HUES48 (cell line): ENCODE measurements around the gene VPS37D.
A peak's percentile ranks its signal among the peaks of the same experiment; 100 is the strongest.
"Not testable (repeated sequence)": the region's sequence is repeated elsewhere in the genome, so short reads cannot be mapped to it uniquely, and the experiment has no call there.

Source experiments
- H3K27ac ChIP-seq: one replicate; pipeline ENCODE4 v1.7.0; 2013; ENCODE audit warnings: low read depth, low read length, inconsistent platforms
- H3K27me3 ChIP-seq: 2 replicates; pipeline ENCODE4 v1.6.1; 2013; ENCODE audit warnings: mild to moderate bottlenecking, low read length; ENCODE audit not compliant: control insufficient read depth, insufficient read depth
- H3K36me3 ChIP-seq: 2 replicates; pipeline ENCODE4 v1.6.1; 2013; ENCODE audit warnings: low read length; ENCODE audit not compliant: control insufficient read depth, insufficient read depth
- H3K4me1 ChIP-seq: 2 replicates; pipeline ENCODE4 v1.6.1; 2013; ENCODE audit warnings: mild to moderate bottlenecking, low read length; ENCODE audit not compliant: control insufficient read depth, insufficient read depth
- H3K4me3 ChIP-seq: 2 replicates; pipeline ENCODE4 v1.5.1; 2013; ENCODE audit warnings: mild to moderate bottlenecking, low read depth, low read length
- H3K9ac ChIP-seq: 2 replicates; pipeline ENCODE4 v1.6.1; 2013; ENCODE audit warnings: mild to moderate bottlenecking, low read depth, low read length, moderate library complexity
- H3K9me3 ChIP-seq: 2 replicates; pipeline ENCODE4 v1.6.1; 2013; ENCODE audit warnings: low read length; ENCODE audit not compliant: control insufficient read depth, insufficient read depth

Gene VPS37D

DNA sequence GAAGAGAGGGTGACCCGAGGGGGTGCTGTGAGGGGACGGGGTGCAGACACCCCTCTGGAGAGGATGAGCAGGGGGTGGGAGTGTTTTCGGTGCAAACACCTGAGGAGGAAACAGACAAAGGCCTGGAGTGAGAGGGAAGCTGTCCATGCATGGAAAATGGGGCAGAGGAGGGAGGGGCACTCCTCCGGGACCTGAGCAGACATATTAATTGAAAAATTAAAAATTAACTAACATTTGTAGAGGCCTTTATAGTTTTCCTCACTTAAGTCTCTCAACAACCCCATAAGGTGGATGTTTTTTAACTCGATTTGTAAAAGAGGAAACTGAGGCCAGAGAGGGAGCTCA lies 1.2 kb downstream of the VPS37D start:
- no peaks in the 10 kb centered on the region for H3K36me3 ChIP-seq
- no peak overlapping the region for H3K27ac ChIP-seq
- H3K9me3 ChIP-seq, result no peaks in the 10 kb centered on the region
- peaks cover 4% of the 10 kb centered on the region; the same call in 1 of the 2 replicates for H3K27me3 ChIP-seq
- peaks cover 4% of the 10 kb centered on the region; the same call in 1 of the 2 replicates for H3K4me1 ChIP-seq
- H3K9ac ChIP-seq, result no peak overlapping the region
- H3K4me3 ChIP-seq, result peak overlapping the region; percentile 60; the same call in 1 of the 2 replicates

DNA sequence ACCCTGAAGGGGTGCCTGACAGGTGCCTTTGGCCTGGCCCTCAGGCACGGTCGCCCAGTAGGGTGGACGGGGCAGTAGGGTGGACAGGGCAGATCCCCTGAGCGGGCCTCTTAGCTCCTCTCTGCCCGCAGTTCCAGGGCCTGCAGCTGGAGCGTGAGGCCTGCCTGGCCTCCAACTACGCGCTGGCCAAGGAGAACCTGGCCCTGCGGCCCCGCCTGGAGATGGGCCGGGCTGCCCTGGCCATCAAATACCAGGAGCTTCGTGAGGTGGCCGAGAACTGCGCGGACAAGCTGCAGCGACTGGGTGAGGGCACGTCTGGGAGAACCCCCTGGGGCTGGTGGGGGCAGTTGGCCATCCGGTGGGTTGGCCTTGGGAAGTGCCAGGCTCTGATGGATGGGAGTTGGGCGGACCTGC lies 1.7 kb downstream of the VPS37D start:
- Histone ChIP-seq H3K4me3 (no peak overlapping the region), H3K9ac (no peak overlapping the region)

GRCh38 chr7:73669858-73670385 lies 2.3 kb downstream of the VPS37D start:
- Histone ChIP-seq H3K27me3 (peaks cover 4% of the 10 kb centered on the region; the same call in 1 of the 2 replicates), H3K27ac (no peak overlapping the region), H3K4me1 (peaks cover 4% of the 10 kb centered on the region; the same call in 1 of the 2 replicates), H3K9ac (no peak overlapping the region), H3K4me3 (no peak overlapping the region), H3K9me3 (no peaks in the 10 kb centered on the region), H3K36me3 (no peaks in the 10 kb centered on the region)

More for the DNA sequence above, 1.7 kb downstream of the VPS37D start:
- Histone ChIP-seq H3K36me3 (no peaks in the 10 kb centered on the region), H3K9me3 (no peaks in the 10 kb centered on the region), H3K4me1 (peaks cover 4% of the 10 kb centered on the region; the same call in 1 of the 2 replicates), H3K27me3 (peaks cover 4% of the 10 kb centered on the region; the same call in 1 of the 2 replicates), H3K27ac (no peak overlapping the region)

DNA sequence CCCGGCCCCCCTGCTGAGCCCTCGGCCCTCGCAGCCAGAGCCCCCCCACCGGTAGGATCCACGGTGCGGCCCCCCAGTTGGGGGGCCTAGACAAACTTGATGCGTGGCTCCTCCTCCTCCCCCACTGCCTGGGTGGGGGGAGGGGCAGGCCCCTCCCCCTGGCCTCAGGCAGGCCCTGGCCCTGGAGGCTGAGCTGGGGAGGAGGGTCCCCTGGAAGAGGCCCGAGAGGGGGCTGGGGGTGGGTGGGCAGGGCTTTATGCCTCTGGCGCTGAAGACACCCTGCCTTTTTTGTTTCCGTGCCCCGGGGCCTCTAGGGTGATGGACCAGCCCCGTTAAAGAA lies 3.7 kb downstream of the VPS37D start:
- Histone ChIP-seq H3K4me1 (peaks cover 4% of the 10 kb centered on the region; the same call in 1 of the 2 replicates), H3K36me3 (no peaks in the 10 kb centered on the region), H3K4me3 (no peak overlapping the region), H3K27me3 (peaks cover 4% of the 10 kb centered on the region; the same call in 1 of the 2 replicates), H3K9me3 (no peaks in the 10 kb centered on the region), H3K9ac (no peak overlapping the region), H3K27ac (no peak overlapping the region)

- H3K36me3 ChIP-seq, result no peaks in the 10 kb centered on the region
- H3K4me3 ChIP-seq, result no peak overlapping the region
- peaks cover 4% of the 10 kb centered on the region; the same call in 1 of the 2 replicates for H3K4me1 ChIP-seq
- H3K9me3 ChIP-seq, result no peaks in the 10 kb centered on the region
- no peak overlapping the region for H3K9ac ChIP-seq
- peaks cover 4% of the 10 kb centered on the region; the same call in 1 of the 2 replicates for H3K27me3 ChIP-seq
- no peak overlapping the region for H3K27ac ChIP-seq
These were observed 4.3 kb downstream of the VPS37D start for GRCh38 chr7:73671857-73672445.

DNA sequence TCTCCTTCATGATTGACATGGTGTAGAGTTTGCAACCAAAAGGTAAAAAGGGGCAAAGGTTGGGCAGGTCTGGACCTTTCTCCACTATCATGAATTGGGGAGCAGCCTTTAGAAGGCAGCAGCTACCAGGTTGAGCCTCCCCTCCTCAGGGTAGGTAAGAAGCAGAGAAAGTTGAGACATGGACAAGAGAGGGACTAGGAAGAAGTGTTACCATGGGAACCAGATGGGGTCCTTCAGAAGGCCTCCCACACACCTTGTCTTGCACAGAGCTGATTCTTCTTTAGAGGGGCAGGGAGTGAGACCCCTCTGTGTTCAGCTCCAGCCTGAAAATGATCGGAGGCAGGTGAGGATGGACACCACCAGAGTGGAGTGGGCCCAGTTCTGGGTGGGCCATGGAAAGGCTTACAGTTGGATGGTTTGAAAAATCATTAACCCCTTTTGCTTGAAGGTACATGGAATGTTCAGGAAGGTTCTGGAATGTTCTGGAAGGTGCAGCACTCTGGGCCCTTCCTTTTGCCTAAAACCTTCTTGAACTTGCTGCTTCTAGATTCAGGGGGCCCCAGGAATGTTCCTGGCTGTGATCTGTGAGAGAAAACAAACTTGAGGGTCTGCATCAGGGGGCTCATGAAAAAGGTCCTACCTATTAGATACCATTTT lies 7.0 kb downstream of the VPS37D start:
- no peaks in the 10 kb centered on the region for H3K9me3 ChIP-seq
- no peak overlapping the region for H3K9ac ChIP-seq
- H3K4me3 ChIP-seq, result no peak overlapping the region
- H3K27me3 ChIP-seq, result no peaks in the 10 kb centered on the region
- peaks cover 4% of the 10 kb centered on the region; the same call in 1 of the 2 replicates for H3K4me1 ChIP-seq
- H3K27ac ChIP-seq, result no peak overlapping the region
- H3K36me3 ChIP-seq, result peaks cover 11% of the 10 kb centered on the region; the same call in 1 of the 2 replicates

DNA sequence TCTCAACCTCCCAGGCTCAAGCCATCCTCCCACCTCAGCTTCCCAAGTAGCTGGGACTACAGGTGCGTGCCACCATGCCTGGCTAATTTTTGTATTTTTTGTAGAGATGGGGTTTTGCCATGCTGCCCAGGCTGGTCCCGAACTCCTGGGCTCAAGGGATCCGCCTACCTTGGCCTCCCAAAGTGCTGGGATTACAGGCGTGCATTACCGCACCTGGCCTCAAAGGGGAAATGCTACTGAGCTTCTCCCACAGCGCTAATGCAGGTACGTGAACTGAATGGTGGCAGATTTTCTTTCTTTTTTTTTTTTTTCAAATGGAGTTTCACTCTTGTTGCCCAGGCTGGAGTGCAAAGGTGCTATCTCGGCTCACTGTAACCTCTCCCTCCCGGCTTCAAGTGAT lies 8.4 kb downstream of the VPS37D start:
- H3K9ac ChIP-seq, H3K9me3 ChIP-seq, H3K4me1 ChIP-seq, H3K4me3 ChIP-seq, H3K27me3 ChIP-seq, H3K27ac ChIP-seq: not testable (repeated sequence)
- peaks cover 15% of the 10 kb centered on the region; the same call in 1 of the 2 replicates for H3K36me3 ChIP-seq

DNA sequence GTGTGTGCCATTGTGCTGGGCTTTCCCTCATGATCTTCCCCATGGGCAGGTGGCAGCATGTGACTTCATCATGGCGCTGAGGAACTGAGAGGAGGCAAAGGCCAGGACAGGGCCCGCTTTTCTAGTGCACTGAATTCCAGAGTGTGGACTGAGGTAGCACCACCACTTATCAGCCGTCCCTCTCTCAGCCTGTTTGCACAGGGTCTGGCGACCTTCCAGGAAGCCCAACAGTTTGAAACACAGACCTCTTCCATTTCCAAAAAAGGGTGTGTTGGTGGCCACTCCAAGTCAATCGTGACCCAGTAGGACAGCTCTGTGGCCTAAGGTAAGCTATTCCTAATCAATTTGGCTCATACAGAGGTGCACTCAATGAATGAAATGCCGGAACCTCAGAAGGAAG lies 11.2 kb downstream of the VPS37D start:
- no peak overlapping the region for H3K9ac ChIP-seq
- H3K27me3 ChIP-seq, result no peaks in the 10 kb centered on the region
- H3K4me1 ChIP-seq, result peaks cover 6% of the 10 kb centered on the region; the same call in 1 of the 2 replicates
- no peak overlapping the region for H3K4me3 ChIP-seq
- H3K9me3 ChIP-seq, result no peaks in the 10 kb centered on the region
- H3K36me3 ChIP-seq, result peaks cover 15% of the 10 kb centered on the region; the same call in 1 of the 2 replicates
- H3K27ac ChIP-seq, result no peak overlapping the region

GRCh38 chr7:73679709-73680108 lies 12.1 kb downstream of the VPS37D start:
- no peaks in the 10 kb centered on the region for H3K27me3 ChIP-seq
- no peak overlapping the region for H3K4me3 ChIP-seq
- H3K36me3 ChIP-seq, result peaks cover 15% of the 10 kb centered on the region; the same call in 1 of the 2 replicates
- no peak overlapping the region for H3K27ac ChIP-seq
- H3K9ac ChIP-seq, result no peak overlapping the region
- H3K4me1 ChIP-seq, result peaks cover 6% of the 10 kb centered on the region; the same call in 1 of the 2 replicates
- H3K9me3 ChIP-seq, result no peaks in the 10 kb centered on the region

- no peak overlapping the region for H3K9ac ChIP-seq
- H3K9me3 ChIP-seq, result no peaks in the 10 kb centered on the region
- no peaks in the 10 kb centered on the region for H3K27me3 ChIP-seq
- no peak overlapping the region for H3K4me3 ChIP-seq
- peaks cover 15% of the 10 kb centered on the region; the same call in 1 of the 2 replicates for H3K36me3 ChIP-seq
- peaks cover 6% of the 10 kb centered on the region; the same call in 1 of the 2 replicates for H3K4me1 ChIP-seq
- H3K27ac ChIP-seq, result no peak overlapping the region
These were observed 12.9 kb downstream of the VPS37D start for GRCh38 chr7:73680501-73680900.

- no peak overlapping the region for H3K4me3 ChIP-seq
- no peak overlapping the region for H3K27ac ChIP-seq
- no peaks in the 10 kb centered on the region for H3K27me3 ChIP-seq
- H3K9me3 ChIP-seq, result no peaks in the 10 kb centered on the region
- peaks cover 16% of the 10 kb centered on the region for H3K36me3 ChIP-seq
- H3K9ac ChIP-seq, result no peak overlapping the region
- H3K4me1 ChIP-seq, result peaks cover 6% of the 10 kb centered on the region; the same call in 1 of the 2 replicates
These were observed 13.4 kb downstream of the VPS37D start for GRCh38 chr7:73681031-73681430.
